IPS-15b (cell line): Measurements from ENCODE around the gene PLXND1.
"Not testable (repeated sequence)": the region's sequence is repeated elsewhere in the genome, so short reads cannot be mapped to it uniquely, and the experiment has no call there.

Experiments used
- H3K27me3 ChIP-seq: one replicate; pipeline ENCODE4 v1.6.1; 2013; ENCODE audit warnings: low read length; ENCODE audit not compliant: control insufficient read depth, insufficient read depth
- H3K36me3 ChIP-seq: one replicate; pipeline ENCODE4 v1.6.1; 2013; ENCODE audit warnings: low read length; ENCODE audit not compliant: control insufficient read depth, insufficient read depth
- H3K4me1 ChIP-seq: one replicate; pipeline ENCODE4 v1.6.1; 2013; ENCODE audit warnings: mild to moderate bottlenecking, low read length; ENCODE audit not compliant: control insufficient read depth, insufficient read depth
- H3K4me3 ChIP-seq: one replicate; pipeline ENCODE4 v1.5.1; 2013; ENCODE audit warnings: low read depth, low read length
- H3K9ac ChIP-seq: one replicate; pipeline ENCODE4 v1.6.1; 2013; ENCODE audit warnings: low read depth, mild to moderate bottlenecking, low read length
- H3K9me3 ChIP-seq: one replicate; pipeline ENCODE4 v1.6.1; 2013; ENCODE audit warnings: mild to moderate bottlenecking, low read length; ENCODE audit not compliant: control insufficient read depth, insufficient read depth

The PLXND1 gene

DNA sequence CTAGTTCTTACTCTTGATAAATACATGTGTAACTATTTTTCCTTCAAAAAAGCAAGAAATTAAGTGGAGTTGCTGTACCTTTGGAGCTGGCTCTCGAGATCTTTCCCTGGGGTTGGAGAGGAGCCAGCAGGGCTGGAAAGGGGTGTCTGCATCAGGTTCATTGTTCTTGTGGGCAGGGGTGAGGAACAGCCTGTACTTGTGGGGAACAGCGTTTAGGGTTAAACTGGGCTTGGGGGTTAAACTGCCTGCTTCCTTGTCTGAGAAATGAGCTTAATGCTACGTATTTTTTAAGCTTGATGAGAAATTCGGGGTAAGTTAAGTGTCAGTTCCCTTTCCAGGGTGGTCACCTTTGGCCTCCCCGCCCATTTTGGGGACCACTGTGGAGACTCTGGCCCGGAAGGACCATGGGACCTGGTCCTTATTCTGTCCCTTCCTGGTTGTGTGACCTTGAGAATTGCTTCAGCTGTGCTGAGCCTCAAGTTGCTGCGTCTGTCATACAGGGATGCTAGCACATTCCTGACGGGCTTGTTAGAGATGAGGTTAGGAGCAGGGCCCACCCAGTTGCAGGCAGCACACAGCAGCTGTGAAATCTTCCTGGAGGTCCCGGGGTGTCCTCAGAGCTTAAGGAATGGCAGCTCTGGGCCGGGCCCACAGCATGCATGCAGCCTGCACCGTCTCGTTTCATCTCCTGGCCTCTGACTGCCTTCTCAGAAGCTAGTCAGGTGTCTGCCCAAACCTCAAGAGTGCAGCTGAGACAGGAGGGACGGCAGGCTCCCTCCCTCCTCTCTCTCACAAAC, 51.9 kb downstream of the PLXND1 start:
- Histone ChIP-seq H3K4me1 (peaks cover 5% of the 10 kb centered on the region), H3K27me3 (no peaks in the 10 kb centered on the region), H3K9me3 (no peaks in the 10 kb centered on the region), H3K9ac (no peak overlapping the region), H3K36me3 (peaks cover 3% of the 10 kb centered on the region), H3K4me3 (no peak overlapping the region)

DNA sequence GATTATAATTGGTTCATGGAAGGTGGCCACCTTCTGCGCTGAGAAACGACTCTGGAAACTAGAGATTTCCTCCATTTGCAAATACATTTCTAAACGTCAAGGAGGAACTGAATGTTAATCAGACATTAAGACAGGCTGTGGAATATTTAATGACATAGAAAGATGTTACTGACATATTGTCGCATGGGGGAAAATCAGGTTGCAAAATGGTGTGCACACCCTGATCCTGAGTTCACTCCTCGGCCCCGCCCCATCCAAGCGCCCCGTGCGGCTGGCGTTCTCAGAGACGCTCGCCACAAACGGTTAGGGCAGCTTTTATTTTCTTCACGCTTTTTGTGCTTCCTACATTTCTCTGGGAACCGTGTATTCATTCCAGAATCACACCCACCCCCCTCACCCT, 52.8 kb downstream of the PLXND1 start:
- no peak overlapping the region for H3K4me3 ChIP-seq
- peaks cover 5% of the 10 kb centered on the region for H3K4me1 ChIP-seq
- no peak overlapping the region for H3K9ac ChIP-seq
- H3K36me3 ChIP-seq = peaks cover 3% of the 10 kb centered on the region
- H3K27me3 ChIP-seq = no peaks in the 10 kb centered on the region
- H3K9me3 ChIP-seq = no peaks in the 10 kb centered on the region

DNA sequence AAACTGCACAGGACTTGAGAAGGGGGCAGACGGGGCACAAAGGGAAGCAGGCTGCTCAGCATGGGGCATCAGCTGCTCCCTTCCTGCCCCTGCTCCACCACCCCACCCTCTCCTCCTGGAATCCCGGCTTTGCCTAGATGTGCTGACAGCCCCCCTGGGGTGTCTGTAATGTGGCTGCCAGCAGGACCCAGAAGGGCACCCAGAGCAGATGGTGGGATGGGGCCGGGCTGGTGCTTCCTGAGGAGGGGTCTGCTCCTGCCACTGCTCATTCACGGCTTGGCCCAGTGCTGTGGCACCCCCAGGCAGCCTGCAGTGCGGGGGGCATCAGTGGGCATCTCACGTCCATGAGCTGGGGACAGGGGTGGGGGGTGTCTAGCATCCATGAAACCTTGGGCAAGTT, 53.3 kb downstream of the PLXND1 start:
- no peaks in the 10 kb centered on the region for H3K9me3 ChIP-seq
- H3K36me3 ChIP-seq = peaks cover 3% of the 10 kb centered on the region
- H3K4me1 ChIP-seq = peaks cover 5% of the 10 kb centered on the region
- H3K9ac ChIP-seq = no peak overlapping the region
- H3K27me3 ChIP-seq = no peaks in the 10 kb centered on the region
- no peak overlapping the region for H3K4me3 ChIP-seq

DNA sequence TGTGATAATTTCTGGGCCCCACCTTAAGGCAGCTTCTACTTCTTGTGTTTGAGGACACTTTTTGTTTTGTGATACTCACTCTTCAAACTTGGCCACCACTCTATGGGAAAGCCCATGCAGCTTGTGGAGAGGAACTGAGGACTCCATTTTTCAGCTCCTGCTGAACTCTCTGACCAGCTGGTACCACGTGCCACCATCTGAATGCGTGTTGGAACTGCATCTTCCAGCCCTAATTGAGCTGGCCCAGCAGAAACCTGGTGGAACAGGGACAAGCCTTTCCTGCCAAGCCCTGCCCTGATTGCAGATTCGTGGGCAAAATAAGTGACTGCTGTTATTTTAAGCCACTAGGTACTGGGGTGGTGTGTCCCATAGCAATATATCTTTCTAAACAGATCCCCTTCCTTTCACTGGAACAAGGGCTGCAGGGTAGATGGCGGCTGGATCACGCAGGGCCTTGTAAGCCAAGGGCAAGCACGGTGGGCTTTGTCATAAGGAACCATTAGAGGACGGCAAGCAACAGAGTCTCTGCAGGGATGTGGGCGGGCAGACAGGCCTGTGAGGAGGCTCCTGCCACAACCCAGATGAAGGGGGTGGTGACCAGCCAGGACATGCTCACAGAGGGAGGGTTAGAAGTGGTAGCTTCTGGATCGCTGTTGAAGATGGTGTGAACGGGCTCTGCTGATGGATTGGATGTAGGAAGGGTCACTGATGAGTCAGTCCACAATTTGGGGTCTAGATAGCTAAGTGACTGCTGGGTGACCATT, 54.0 kb downstream of the PLXND1 start:
- Histone ChIP-seq H3K27me3 (no peaks in the 10 kb centered on the region), H3K9ac (no peak overlapping the region), H3K36me3 (peaks cover 3% of the 10 kb centered on the region), H3K4me1 (peaks cover 3% of the 10 kb centered on the region), H3K4me3 (no peak overlapping the region), H3K9me3 (no peaks in the 10 kb centered on the region)

DNA sequence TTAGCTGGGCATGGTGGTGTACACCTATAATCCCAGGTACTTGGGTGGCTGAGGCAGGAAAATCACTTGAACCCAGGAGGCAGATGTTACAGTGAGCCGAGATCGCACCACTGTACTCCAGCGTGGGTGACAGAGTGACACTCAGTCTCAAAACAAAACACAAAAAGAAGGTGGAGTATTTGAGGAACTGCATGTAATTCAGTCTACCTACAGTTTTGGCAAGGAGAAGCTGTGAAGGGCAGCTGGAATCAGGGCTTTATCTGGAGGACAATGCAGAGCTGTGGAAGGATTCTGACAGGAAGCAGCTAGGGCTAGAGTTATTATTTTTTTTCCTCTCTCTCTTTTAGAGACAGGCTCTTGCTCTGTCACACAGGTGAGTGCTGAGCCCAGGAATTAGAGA, 56.7 kb downstream of the PLXND1 start:
- Histone ChIP-seq H3K9ac (no peak overlapping the region), H3K36me3 (no peaks in the 10 kb centered on the region), H3K4me1 (no peaks in the 10 kb centered on the region), H3K9me3 (no peaks in the 10 kb centered on the region), H3K4me3 (no peak overlapping the region), H3K27me3 (no peaks in the 10 kb centered on the region)

DNA sequence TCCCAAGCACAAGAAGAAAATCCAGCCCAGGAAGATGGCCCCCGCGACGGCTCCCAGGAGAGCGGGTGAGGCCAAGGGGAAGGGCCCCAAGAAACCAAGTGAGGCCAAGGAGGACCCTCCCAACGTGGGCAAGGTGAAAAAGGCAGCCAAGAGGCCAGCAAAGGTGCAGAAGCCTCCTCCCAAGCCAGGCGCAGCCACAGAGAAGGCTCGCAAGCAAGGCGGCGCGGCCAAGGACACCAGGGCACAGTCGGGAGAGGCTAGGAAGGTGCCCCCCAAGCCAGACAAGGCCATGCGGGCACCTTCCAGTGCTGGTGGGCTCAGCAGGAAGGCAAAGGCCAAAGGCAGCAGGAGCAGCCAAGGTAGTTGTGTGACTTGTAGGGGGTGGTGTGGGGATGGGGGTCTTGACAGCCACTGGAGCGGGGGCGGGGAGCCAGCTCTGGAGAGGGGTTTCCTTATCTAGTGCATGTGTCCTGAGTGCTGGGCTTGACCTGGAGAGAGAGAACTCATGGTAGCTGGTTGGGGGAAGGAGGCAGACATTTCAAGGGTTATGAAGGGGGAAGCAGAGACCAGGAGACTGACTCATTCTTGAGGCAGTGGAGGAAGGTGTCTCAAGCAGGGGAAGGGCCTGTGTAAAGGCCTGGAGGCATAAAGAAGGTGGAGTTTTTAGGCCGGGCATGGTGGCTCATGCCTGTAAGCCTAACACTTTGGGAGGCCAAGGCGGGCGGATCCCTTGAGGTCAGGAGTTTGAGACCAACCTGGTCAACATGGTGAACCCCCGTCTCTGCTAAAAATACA, 57.3 kb downstream of the PLXND1 start:
- no peak overlapping the region for H3K4me3 ChIP-seq
- H3K9ac ChIP-seq = no peak overlapping the region
- H3K9me3 ChIP-seq = no peaks in the 10 kb centered on the region
- H3K36me3 ChIP-seq = no peaks in the 10 kb centered on the region
- no peaks in the 10 kb centered on the region for H3K27me3 ChIP-seq
- H3K4me1 ChIP-seq = no peaks in the 10 kb centered on the region

DNA sequence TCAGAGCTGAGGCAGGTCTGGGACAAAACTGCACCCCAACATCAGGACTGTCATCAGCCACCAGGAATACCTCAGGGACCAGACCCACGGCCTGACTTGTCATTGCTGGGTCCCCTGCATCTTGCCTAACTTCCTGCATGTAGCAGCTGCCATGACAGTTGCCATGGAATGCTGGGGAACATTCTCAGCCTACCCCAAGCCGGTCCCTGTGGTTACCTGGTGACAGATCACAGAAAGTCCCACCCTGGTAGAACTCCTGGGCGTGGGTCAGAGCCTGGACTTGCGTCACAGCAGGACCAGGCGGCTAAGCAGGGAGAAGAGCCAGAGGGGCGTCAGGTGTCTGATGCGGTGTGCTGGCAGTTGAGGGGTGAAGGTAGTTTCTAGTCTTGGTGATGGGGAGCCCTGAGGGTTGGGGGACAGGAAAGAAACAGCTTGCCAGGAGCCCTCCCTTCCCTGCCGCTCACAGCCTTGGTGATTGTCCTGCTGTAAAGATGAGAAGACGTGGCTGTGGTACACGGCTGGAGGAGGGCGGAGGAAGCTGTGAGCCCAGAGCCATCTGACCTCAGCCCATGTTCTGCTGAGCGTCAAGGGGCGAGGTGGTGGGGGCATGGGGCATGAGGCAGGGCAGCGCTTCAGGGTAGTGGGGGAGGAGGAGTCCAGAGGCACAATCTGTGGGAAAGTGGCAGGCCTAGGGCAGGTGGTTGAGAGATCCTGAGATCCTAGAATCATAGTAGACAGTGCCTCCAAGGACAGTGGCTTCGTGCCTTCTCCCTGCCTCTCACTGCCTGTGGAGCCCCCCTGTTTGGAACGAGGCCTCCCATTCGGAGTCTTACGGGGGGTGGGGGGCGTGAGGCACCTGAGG, 58.1 kb downstream of the PLXND1 start:
- H3K4me1 ChIP-seq = no peaks in the 10 kb centered on the region
- H3K27me3 ChIP-seq = no peaks in the 10 kb centered on the region
- H3K9me3 ChIP-seq = no peaks in the 10 kb centered on the region
- H3K4me3 ChIP-seq = no peak overlapping the region
- H3K9ac ChIP-seq = no peak overlapping the region
- H3K36me3 ChIP-seq = no peaks in the 10 kb centered on the region

DNA sequence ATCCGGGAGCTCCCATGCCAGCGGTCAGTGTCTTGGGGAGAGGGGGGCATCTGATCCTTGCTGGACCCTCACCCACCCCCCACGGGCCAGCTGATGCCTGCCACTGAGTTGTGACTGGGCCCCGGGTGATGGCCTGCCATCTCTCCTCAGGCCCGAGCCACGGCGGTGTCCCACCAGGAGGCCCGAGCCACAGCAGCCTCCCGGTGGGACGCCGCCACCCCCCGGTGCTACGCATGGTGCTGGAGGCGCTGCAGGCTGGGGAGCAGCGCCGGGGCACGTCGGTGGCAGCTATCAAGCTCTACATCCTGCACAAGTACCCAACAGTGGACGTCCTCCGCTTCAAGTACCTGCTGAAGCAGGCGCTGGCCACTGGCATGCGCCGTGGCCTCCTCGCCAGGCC, 59.2 kb downstream of the PLXND1 start:
- Histone ChIP-seq H3K4me1 (no peaks in the 10 kb centered on the region), H3K27me3 (no peaks in the 10 kb centered on the region), H3K9me3 (no peaks in the 10 kb centered on the region), H3K9ac (no peak overlapping the region), H3K36me3 (no peaks in the 10 kb centered on the region), H3K4me3 (no peak overlapping the region)

DNA sequence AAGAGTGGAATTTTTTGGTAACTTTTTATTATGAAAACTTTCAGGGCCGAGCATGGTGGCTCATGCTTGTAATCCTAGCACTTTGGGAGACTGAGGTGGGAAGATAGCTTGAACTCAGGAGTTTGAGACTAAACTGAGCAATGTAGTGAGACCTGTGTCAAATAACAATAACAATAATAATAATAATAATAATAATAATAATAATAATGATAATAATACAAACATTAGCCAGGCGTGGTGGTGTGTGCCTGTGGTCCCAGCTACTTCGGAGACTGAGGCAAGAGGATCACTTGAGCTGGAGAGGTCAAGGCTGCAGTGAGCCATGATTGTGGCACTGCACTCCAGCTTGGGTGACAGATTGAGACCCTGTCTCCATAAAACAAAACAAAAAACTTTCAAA, 60.5 kb downstream of the PLXND1 start:
- not testable (repeated sequence) for H3K4me1 ChIP-seq, H3K4me3 ChIP-seq, H3K27me3 ChIP-seq, H3K9ac ChIP-seq, H3K36me3 ChIP-seq, H3K9me3 ChIP-seq

DNA sequence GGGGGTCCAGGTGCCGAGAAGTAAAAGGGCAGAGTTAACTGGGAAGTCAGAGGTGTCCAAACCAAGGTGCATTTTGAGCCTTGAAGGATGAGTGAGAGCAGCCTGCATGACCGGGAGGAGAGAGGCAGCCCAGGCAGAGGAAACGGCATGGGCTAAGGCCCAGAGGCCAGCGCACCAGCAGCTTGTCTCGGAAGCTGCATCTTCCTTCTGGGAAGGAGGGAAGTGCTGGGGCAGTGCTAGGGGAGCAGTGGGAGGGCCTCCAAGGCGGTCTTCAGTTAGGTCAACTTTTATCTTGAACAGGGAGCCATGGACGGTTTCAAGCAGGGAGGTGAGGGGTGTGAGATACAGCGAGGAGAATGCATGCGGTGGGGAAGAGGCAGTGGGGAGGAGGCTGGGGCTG, 62.5 kb downstream of the PLXND1 start:
- Histone ChIP-seq H3K9ac (no peak overlapping the region), H3K36me3 (no peaks in the 10 kb centered on the region), H3K9me3 (no peaks in the 10 kb centered on the region), H3K27me3 (no peaks in the 10 kb centered on the region), H3K4me1 (no peaks in the 10 kb centered on the region), H3K4me3 (no peak overlapping the region)

DNA sequence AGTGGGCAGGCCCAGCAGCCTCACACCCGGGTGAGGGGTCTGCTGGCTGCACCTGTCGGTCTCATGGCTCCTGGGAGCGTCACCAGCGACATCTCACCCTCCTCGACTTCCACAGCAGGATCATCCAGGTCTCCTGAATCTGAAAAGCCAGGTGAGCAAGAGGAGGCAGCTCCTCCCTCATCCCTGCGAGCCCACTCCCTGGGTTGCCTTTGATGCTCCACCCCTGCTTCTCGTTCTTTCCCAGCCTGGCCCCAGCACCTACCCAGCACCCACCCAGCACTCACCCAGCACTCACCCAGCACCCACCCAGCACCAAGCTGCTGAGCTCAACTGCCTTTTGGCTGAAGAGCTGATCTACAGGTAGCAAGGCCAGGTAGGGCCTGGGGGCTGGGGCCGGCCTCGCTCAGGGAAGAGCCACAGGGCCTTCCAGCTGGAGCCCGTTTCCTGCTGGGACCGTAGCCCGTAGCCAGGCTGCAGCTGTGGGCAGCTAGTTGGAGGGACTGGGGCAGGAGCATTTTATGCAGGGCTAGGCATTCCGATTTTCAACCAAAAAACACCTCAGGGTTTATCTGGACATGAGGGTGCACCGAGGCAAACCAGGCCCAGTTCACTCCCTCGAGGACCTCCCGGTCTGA, 63.2 kb downstream of the PLXND1 start, which contains the start of gene H1-8:
Gene H1-8, plus strand, starts transcription at position 20 of the 635 bp plus-strand sequence. Its CDS starts 44 bp downstream, at position 64.
- Histone ChIP-seq H3K9me3 (no peaks in the 10 kb centered on the region), H3K36me3 (no peaks in the 10 kb centered on the region), H3K27me3 (no peaks in the 10 kb centered on the region), H3K9ac (no peak within 1 kb of the TSS), H3K4me1 (no peaks in the 10 kb centered on the region), H3K4me3 (no peak within 1 kb of the TSS)
